GM18520 (cell line): ENCODE results near the gene PIANP.
"Not testable (repeated sequence)": the region's sequence is repeated elsewhere in the genome, so short reads cannot be mapped to it uniquely, and the experiment has no call there.

ENCODE experiments used
- ATAC-seq: cut with Tn5 transposase; IDR thresholded peaks from one replicate; pipeline ENCODE4 v1.9.1; 2021; ENCODE audit not compliant: unreplicated experiment

The PIANP gene

DNA sequence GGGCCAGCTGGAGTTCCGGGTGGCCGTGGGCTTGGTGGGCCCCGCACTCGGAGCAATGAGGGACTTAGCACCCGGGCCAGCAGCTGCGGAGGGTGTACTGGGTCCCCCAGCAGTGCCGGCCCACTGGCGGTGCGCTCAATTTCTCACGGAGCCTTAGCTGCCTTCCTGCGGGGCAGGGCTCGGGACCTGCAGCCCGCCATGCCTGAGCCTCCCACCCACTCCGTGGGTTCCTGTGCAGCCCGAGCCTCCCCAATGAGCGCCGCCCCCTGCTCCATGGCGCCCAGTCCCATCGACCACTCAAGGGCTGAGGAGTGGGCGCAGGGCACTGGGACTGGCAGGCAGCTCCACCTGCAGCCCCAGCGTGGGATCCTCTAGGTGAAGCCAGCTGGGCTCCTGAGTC is 7.7 kb upstream of the PIANP start:
- not testable (repeated sequence) for ATAC-seq

DNA sequence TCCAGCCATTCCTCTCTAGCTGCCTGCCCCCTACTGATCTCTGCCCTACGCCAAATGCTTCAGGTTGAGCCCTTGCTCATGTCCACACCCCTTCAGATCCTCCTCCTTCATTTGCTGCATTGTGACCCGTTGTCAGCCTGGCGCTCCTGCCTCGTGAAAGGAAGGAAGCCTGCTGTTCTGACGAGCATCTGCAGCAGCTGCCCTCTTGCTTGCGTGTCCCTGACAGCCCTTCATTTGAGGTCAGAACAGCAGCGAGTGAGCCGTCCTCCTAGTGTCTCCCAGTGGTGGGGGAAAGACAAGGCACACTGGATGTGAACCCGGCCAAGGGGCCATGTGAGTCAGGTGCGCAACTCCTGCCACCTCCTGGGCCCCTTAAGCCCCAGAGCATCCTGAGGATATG is 3.0 kb upstream of the PIANP start:
- ATAC-seq, result no peak

DNA sequence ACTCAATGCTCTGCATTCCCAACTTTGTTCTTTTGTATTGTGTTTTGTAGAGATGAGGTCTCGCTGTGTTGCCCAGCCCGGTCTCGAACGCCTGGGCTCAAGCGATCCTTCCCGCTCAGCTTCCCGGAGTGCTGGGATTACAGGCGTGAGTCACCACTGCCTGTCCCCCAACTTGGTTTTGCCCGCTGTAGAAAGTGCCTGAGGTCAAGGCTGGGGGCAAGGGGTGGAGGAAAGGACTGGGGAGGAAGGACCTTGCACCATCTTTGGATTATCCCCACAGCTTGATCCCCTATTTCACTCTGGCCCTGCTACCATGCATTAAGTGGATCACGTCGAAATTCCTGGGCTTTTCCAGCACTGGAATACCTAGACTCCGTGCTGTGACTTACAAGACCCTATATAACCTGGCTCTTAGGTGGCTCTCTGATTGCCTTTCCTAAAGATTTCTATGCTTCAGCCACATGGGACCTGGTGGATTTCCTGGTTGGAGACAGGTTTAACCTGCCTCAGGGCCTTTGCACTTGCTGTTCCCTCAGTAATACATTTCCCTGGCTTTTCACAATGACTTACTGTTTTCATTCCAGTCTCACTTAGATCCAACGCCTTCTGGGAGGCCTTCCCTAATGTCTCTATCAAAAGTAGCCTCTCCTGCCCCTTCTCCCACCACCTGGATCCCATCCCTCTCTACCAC is 608 bp upstream of the PIANP start:
- ATAC-seq, result no peak

DNA sequence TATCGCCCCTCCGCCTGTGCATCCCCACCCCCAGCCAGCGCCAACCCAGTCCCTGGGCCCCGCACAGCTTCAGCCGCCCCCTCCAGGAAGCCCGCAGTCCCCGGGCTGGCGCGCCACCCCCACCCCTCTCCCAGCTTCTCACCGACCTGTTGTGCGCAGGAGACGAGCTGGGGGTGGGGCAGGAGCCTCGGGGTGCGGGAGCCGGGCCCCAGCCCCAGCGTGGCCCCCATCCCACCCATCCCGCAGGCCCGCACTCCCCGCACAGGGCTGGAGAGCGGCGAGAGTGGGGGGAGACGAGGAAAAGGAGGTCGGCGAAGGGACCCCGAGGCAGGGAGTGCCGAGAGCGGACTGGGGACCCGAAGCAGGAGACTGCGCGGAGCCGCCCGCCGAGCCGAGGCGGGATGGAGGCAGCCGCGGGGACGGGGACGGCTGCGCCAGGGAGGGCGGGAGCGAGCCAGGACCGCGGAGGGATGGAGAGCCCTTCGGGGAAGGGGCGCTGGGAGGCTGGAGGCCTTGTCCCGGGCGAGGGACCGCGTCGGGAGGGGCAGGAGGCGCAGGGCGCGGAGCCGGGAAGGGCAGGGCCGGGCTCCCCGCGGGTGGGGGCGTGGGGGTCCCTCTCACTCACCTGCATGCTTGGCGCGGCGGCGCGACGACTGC is 498 bp downstream of the PIANP start:
- ATAC-seq, result no peak

DNA sequence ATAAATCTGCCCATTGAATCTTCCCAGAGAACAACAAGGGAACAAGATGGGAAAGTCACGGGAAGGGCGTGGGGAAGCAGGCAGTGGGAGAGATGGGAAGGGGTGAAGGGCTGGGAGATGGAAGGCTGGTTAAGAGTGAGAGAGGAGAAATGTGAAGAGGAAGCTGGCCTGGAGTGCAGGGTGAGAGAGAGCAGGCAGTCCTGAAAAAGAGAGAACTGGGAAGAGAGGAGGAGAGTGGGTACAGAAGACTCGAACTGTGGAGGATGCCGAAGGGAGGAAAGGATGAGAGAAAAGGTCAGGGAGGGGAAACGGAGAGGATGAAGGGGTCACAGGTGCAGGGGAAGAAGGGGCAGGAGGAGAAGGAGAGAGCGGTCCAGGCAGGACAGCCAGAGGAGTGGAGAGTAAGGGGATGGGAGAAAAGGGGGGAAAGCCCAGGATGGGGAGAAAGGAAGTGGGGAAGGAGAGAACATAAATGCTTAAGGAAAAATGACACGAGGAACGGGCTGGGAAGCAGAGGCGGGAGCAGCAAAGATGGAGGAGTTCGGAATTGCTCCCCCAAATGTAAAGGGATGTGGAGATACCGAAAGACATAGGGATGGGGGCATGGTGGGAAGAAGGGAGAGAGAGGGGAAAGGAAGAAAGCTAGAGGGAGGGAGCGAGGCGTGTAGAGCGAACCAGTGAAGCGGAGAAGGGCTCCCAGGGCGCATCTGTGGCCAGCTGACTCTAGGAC is 1.2 kb downstream of the PIANP start:
- ATAC-seq, result no peak

DNA sequence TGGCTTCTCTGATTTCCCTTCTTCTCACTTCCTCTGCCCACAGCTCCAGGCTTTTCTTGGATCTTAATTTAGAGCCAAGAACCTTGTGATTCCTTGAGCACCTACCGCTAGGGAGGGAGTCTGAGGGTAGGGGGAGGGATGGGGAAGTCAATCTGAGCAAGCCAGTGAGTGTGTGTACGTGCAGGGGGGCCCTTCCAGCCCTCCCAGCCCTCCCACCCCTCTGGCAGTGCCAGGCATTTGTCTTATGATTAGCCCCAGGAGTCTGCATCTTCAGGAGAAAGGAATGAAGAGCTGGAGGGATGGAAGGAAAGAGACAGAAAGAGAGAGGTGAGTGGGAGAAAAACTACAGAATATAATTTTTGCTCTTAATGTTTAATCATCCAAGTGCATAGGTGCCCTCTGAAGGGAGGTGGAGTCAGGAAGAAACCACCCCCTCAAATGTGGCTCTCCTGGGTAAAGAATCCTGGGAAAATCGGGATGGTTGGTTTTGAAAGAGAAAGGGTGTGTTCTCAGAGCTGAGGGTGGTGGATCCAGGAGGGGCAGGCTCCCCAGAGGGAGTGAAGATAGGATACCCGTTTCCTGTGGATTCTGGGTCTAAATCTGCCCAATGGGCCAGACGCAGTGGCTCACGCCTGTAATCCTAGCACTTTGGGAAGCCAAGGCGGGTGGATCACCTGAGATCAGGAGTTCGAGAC is 2.1 kb downstream of the PIANP start:
- no peak for ATAC-seq

DNA sequence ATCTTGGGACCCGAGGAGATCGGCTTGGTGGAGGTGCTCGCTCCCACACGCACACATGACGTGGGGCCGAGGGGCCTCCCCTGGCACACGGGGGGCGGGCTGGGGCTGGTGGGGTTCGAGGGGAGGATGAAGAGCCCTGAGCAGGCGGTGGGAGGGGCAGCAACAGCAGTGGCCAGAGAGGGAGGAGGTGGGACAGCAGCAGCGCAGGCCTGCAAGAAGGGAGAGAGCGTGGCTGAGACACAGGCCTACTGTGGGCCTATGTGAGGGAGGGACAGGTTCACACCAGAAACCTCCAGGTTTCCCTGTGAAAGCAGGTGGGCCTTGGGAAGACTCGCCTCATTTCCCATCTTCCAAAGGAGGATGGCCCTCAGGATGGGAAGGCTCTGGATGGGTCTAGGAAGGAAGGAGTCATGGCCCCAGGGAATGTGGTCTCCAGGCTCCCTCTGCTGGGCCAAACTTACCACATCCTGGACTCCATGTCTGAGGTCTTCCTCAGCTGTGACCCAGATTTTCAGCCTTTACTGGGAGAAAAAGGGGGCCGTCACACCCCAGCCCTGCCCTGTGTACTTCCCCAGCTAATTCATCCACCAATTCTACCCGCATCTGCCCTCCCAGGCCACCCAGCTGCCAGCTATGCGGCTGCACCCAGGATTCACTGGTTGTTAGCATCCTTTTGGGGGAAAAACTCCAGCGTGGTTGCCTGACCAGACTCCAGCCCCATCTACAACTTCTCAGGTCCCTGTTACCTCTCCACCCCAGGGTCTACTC is 2.8 kb downstream of the PIANP start:
- ATAC-seq, result no peak

DNA sequence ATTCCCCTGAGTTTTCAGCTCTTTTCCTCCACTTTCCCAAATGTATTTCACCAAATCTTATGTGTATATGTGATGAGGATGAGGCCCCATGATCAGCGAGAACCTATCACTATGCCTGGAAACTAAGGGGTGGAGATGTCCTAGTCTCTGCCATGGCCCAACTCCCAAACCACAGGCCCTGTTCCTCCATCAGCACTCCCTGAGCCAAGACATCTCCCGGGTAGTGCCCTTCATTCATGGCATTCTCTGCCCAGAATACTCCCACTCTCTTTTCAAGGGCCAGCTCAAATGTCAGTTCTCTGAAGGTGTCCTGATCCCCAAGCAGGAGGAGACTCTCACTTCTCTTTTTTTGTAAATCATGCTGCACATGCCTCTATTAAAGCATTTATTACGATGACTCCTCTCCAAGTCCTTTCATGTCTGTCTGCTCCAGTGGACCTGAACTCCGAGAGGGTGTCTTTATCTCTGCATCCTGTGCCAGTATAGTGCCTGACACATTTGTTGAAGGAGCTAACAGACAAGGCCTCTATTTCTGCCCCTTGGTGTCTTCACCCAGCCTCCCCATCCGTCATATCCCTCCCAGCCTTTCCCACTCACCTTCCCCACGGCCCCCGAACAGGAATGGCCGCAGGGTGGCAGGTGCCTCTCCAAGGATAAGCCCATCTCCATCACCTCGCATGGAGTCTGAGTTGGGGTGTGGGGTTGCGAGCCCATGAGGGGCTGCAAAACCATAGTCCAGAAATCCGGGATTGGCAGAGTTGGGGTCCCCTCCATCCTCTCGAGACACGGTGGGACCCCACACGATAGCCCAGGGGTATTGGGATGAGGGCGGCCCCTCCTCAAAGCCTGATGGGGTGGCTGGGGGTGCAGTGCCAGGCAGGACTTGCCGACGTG is 3.7 kb downstream of the PIANP start:
- no peak for ATAC-seq

DNA sequence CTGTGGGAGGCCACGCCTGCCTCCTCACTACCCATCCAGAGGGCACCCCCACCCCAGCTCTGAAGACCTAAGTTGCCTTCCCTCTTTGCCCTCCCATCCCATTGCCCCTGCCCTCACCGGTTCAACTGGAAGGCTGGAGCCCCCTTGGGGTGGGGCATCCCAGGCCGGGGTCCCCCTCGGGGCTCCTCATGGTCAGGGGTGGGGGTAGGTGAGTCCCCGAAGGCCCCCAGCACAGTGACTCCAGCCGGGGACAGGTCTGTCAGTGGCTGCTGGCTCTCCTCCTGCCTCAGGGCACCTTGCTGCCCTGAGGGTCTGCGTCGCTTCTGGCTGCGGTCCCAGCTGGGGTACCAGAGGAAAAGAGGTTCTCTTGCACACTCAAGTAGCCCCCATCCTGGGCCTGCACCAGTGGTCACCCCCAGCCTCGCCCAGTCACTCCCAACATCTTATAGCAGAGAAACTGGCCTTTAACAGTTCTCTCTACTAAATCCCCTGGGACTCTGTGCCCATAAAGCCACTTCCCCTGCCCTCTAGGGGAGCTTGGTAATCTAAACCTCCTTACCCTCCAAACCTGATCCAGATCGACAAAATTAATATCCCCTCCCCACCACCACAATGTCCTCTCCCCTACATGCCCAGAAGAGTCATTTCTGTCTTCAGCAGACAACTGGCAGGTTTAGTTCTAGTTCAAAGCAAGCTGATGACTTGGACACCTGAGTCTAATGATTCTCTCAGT is 5.1 kb downstream of the PIANP start:
- no peak for ATAC-seq

DNA sequence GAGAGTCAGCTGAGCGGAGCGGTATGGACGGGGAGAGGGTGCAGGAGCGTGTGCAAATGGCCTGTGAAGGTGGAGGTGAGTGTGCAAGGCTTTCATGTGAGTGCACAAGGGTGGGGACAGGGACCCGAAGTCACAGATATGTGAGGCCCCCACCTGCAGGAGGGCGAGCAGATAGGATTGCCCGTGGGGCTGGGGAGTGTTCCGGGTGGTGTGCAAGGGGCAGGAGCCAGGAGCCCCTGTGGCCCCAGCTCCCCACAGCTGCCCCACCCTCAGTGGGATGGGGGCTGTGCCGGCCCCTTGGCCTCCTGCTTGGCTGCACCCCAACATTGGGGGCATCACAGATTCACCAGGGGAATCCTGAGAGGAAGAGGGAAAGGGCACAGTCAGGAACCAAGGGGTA is 5.9 kb downstream of the PIANP start:
- ATAC-seq, result no peak

DNA sequence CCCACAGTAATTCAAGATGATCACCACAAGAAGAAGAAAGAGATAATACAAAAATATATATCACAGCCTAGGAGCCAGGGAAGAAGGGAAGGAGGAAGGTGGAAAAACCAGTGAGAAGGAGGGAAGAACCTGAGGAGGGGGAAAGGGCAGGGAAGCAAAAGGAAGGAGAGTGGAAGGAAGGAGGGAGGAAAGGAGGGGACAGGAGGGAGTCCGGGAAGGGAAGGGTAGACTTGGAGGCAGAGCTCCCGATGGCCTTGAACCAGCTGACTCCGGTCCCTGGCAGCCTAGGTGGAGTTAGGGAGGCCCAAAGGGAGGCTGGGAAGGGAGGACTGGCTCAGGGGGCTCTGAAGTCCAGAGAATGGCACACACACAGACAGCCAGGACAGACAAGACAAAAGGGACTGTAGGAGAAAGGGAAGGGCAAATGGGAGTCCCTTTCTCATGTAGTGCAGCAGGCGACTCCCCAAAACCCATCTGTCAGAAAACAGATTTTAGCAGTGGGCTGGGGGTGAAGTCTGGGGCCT is 6.7 kb downstream of the PIANP start:
- ATAC-seq, result no peak

DNA sequence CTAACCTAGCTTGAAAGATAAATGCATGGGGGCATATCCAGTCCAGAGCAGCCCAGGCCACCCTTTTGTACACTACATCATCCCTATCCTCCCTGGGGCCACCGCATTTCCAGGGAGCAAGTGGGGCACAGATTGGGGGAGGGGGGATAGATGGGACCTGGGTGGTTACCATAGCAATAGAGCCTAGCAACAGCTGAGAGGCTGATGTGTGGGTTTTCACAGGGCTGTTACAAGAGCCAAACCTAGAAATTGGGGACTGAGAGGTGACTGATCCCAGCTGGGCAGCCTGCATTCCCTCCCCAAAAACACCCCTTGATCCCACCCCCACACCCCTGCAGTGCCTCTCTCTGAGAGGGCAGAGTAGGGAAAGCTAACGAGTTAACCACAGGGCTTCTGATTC is 7.7 kb downstream of the PIANP start:
- ATAC-seq, result no peak

DNA sequence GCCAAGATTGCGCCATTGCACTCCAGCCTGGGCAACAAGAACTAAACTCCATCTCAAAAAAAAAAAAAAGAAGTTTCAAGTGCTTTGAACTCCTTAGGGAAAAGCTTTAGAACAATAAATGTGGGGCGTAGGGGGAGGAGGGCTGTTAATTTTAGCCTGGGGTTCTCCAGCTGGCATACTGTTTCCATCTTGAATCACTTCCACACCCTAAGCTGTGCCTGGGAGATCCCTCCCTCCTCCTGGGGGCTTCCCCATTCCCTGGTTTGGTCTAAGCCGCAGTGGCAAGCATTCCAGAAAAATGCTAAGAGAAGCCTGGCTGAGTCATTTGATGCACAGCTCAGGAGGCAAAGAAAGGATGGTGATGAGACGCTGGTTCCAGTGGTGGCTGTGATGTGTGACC is 9.1 kb downstream of the PIANP start:
- no peak for ATAC-seq

DNA sequence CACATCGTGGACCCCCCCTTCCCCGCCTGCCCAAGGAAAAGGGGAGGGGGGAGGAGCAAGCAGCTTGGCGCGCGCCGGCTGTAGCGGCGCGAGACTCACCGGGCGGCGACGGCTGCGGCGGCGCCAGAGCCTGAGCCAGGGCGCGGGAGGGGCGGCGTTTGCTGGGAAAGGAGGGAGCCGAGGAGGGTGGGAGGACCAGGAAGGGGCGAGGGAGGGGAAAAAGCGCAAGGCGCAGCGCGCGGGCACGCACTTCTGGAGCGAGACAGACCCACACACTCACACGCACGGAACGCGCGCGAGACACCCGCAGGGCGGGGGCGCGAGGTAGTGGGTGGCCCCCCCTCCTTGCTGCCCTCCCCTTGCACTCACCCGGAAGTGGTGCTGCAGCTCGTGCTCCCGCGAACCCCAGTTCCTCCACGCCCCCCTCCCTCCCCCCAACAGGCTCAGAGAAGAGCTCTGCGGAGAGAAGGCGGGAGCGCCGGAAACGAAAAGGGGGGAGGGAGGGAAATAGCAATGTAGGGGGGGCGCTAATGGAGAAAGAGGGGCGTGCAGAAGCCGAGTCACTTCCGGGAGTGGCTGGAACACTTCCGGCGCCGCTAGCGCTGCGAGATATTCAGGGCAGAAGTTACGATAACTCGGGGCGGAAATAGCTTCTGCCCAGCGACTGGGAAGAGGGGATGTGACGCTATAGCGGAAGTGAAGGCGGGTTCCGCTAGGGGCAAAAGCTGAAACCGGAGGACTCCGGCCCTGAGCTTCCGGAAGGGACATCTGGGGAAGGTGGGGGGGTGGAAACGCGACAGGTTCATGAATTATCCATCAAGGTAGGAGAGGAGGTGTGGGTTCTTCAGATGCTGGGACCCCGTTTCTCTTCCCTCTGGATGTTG is 11.4 kb downstream of the PIANP start, which contains the start of gene ZNF384:
Gene ZNF384 (minus strand): TSS at position 377 of the 884 bp plus-strand sequence. CDS start 9,855 bp downstream, outside the sequence.
- ATAC-seq, result peak; percentile 88

DNA sequence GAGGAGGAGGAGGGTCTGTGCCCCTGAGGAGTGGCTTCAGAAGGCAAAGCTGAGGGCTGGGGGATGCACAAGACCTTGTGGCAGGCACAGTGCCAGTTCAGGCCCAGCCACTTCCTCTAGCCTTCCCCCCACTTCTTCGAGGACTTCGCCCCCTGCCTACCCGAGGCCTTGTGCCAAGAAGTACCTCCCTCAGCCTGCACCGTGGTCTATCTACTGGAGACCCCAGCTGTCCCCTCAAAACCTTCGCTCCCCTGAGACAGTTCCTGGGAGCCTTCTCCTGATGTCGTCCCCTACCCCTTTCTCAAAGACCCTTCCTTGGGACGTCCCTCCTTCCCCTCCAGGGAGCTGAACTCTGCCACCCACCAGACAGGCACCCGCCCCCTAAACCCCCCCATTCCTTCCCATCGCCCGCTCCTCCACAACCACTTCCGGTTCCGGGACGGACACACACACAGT is 12.0 kb downstream of the PIANP start:
- no peak for ATAC-seq

DNA sequence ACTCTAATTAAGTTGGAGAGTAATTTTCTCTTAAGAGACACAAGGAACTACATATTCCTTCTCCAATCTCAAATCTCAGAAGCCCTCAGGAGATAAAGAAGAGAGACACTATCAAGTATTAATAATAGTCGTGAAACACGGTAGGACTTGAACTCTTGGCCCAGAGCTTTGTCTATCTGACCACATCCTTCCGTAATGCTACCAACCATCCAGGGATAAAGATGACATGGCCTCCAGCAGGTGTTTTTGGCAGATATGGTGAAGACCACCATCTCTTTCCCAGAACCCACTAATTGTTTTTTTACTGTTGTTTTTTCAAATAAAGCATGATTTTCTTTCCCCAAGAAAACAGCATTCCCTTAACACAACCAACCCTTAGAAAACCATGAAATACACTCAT is 14.8 kb downstream of the PIANP start:
- no peak for ATAC-seq

DNA sequence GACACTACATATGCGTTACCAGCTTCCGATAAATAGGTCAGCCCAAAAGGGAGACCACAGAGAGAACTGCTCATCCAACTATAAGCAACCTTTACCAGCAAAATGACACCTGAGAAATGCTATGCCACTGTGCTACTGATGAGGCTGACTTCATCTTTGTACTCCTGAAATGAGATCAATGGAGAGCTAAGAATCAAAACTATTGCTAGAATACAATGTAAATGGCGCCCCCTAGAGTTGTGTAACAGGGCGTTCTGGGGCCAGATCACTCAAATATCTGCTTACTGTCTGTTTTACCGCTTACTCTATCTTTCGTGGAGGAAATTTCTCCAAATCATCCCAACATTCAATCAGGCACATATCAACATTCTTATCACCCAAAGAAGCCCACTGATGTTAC is 16.0 kb downstream of the PIANP start:
- no peak for ATAC-seq

DNA sequence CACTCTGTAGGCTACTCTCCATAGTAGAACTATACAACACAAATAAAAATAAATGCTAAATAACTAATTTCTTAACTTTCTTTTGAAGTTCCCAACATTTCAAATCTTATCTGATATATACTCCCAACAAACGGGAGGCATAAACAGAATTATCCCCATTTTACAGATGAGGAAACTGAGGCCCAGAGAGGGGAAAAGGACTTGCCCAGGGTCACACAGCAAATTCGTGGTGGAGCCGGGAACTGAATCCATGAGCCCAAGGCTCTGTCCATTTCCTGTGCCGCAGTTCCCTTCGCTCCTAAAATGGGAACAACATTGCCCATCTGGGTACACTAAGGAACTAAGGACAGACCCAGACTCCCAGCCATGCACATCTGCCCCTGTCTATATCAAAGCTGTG is 23.7 kb downstream of the PIANP start:
- ATAC-seq, result no peak
